Measurements from ENCODE around the gene TM7SF3.
"Not testable (repeated sequence)": the region's sequence is repeated elsewhere in the genome, so short reads cannot be mapped to it uniquely, and the experiment has no call there.

TM7SF3 gene

DNA sequence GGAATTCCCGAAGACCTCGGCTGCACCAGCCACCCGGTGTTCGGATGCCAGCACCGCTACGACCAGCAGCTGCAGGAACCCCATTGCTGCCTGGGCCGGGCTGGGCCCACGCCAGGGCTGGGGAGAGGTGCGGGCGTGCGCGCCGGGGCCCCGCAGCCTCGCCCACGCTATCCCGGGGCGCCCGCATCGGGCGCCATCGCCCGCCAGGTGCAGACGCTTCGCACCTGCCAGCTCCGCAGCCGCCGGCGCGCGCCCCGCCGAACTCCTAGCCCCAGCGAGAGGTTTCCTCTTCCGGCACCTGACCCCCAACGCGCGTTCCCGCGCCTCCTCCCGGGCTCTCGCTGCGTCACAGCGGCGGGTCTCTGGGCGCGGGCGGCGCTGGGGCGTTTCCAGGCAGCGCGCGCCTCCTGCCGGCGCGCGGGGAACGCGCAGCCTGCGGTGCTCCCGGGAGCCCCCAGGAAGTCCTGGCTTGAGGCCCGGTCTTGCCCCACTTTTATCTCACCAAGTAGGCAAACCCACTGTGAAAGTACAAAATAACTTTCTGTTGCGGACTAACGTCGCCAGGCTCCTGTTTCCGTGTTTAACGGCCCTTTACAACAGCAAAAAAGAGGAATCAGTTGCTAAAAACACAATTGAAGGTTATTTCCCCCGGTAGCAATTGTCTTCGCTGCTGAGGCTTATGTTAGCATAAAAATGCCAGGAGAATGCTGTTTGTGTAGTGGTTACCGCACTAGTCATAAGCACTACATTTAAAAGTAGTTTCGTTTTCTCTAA lies at the start of gene TM7SF3:
TM7SF3 (minus strand) TSS at position 300 of the 774 bp plus-strand sequence; CDS start at position 84, 216 bp downstream.
- TF ChIP-seq ZNF274 (IDR thresholded peaks at IDR 0.05; ENCODE audit: low read depth, low read length) = no peak

DNA sequence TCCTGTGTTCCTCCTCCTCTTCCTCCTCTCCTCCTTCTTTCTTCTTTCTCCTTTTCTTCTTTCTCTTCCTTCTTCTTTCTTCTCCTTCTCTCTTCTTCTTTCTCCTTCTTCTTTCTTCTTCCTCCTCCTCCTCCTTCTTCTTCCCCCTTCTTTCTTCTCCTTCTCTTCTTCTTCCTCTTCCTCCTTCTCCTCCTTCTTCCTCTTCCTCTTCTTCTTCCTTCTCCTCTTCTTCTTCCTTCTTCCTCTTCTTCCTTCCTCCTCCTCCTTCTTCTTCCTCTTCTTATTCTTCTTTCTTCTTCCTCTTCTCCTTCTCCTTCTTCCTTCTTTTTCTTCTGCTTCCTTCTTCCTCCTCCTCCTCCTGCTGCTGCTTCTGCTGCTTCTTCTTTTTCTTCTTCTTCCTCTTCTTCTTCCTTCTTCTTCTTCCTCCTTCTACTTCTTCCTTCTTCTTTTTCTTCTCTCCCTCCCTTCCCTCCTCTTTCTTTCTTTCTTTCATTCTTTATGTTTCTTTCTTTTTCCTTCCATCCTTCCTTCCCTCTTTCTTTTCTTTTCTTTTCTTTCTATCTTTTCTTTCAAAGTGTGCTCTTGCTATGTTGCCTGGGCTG lies 49.2 kb upstream of the TM7SF3 start:
- no peak overlapping the region for H3K4me3 ChIP-seq (ENCODE audit: low read length)
- no peak for TF ChIP-seq ZNF274 (IDR thresholded peaks at IDR 0.05; ENCODE audit: low read depth, low read length)

More for the DNA sequence above, at the start of gene TM7SF3:
- H3K4me3 ChIP-seq (ENCODE audit: low read length) = peak within 1 kb of the TSS; percentile 79

DNA sequence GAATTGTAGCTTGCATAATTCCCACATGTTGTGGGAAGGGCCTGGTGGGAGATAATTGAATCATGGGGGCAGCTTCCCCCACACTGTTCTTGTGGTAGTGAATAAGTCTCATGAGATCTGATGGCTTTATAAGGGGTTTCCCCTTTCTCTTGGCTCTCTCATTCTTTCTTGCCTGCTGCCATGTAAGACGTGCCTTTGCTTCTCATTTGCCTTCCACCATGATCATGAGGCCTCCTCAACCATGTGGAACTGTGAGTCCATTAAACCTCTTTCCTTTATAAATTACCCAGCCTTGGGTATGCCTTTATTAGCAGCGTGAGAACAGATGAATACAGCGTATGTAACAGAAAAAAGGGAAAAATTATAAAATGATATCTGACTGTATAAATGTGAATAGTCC lies 47.1 kb upstream of the TM7SF3 start:
- no peak overlapping the region for H3K4me3 ChIP-seq (ENCODE audit: low read length)
- no peak for TF ChIP-seq ZNF274 (IDR thresholded peaks at IDR 0.05; ENCODE audit: low read depth, low read length)

DNA sequence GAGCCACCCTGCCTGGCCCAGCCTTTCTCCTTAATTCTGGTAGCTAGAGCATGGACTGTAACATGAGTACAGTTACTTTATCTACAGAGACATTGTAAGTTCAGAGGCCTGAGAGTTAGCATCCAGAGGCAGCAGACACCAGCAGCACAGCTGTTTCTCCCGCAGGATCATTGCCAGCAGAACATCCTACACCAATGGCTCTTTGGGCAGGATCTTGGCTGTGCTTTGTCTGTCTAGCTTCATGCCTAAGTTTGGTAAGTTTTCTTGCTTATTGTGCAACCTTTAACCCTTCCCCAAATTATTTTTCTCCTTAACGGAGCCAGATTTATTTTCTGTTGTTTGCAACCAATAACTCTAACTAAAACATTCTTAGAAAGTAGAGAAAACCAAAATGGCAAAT lies 46.6 kb upstream of the TM7SF3 start:
- H3K4me3 ChIP-seq (ENCODE audit: low read length) = no peak overlapping the region
- TF ChIP-seq ZNF274 (IDR thresholded peaks at IDR 0.05; ENCODE audit: low read depth, low read length) = no peak

DNA sequence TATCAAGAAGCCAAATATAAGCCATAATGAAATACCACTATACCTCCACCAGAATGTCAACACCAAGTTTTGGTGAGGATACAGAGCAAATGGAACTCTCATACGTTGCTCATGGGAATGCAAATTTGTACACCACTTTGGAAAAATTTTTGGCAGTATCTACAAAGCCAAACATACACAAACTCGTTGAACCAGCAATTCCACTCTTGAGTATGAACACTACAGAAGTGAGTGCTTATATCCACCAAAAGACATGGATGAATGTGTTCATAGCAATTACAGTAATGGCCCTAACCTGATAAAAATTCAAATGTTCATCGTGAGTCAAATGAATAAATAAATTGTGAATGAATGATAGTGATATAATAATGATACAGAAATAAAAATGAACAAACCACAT lies 43.4 kb upstream of the TM7SF3 start:
- no peak for TF ChIP-seq ZNF274 (IDR thresholded peaks at IDR 0.05; ENCODE audit: low read depth, low read length)
- no peak overlapping the region for H3K4me3 ChIP-seq (ENCODE audit: low read length)

DNA sequence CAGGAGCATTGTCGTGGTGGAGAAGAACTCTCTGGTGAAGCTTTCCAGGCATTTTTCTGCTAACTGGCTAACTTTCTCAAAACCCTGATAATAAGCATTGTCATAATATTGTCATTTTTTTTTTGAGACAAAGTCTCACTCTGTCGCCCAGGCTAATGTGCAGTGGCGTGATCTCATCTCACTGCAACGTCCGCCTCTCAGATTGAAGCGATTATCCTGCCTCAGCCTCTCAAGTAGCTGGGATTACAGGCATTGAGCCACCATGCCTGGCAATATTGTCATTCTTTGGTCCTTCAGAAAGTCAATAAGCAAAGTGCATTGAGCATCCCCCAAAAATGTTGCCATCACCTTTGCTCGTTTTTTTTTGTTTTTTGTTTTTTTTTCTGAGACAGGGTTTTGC lies 41.8 kb upstream of the TM7SF3 start:
- no peak for TF ChIP-seq ZNF274 (IDR thresholded peaks at IDR 0.05; ENCODE audit: low read depth, low read length)

GRCh38 chr12:27052742-27053141 lies 38.6 kb upstream of the TM7SF3 start:
- H3K4me3 ChIP-seq (ENCODE audit: low read length) = no peak overlapping the region
- TF ChIP-seq ZNF274 (IDR thresholded peaks at IDR 0.05; ENCODE audit: low read depth, low read length) = no peak

More for the DNA sequence above, 41.8 kb upstream of the TM7SF3 start:
- H3K4me3 ChIP-seq (ENCODE audit: low read length) = no peak overlapping the region

DNA sequence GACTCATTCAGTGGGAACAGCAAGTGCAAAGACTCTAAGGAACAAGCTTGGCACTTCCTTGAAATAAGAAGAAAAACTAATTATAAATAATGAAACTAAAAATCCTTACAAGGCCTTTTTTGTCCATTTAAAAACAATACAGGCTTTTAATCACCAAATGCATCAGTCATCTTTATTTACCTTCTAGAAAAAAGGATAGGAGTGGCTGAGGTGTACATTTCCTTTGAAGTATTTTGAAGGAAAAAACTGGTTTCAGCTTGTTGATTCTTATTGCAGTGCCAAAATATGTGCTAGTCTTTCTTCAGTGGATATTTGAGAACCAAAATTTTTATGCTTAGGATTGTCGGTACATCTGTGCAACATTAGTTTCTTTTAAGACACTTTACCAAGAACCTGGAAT lies 38.0 kb upstream of the TM7SF3 start:
- TF ChIP-seq ZNF274 (IDR thresholded peaks at IDR 0.05; ENCODE audit: low read depth, low read length) = no peak
- H3K4me3 ChIP-seq (ENCODE audit: low read length) = no peak overlapping the region

GRCh38 chr12:27048822-27049752 lies 34.9 kb upstream of the TM7SF3 start:
- no peak overlapping the region for H3K4me3 ChIP-seq (ENCODE audit: low read length)
- no peak for TF ChIP-seq ZNF274 (IDR thresholded peaks at IDR 0.05; ENCODE audit: low read depth, low read length)

DNA sequence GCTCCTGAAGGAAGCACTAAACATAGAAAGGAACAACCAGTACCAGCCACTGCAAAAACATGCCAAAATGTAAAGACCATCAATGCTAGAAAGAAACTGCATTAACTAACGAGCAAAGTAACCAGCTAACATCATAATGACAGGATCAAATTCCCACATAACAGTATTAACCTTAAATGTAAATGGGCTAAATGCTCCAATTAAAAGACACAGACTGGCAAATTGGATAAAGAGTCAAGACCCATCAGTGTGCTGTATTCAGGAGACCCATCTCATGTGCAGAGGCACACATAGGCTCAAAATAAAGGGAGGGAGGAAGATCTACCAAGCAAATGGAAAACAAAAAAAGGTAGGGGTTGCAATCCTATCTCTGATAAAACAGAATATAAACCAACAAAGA lies 27.8 kb upstream of the TM7SF3 start:
- not testable (repeated sequence) for H3K4me3 ChIP-seq (ENCODE audit: low read length)

GRCh38 chr12:27040637-27041036 lies 26.5 kb upstream of the TM7SF3 start:
- H3K4me3 ChIP-seq (ENCODE audit: low read length) = not testable (repeated sequence)

DNA sequence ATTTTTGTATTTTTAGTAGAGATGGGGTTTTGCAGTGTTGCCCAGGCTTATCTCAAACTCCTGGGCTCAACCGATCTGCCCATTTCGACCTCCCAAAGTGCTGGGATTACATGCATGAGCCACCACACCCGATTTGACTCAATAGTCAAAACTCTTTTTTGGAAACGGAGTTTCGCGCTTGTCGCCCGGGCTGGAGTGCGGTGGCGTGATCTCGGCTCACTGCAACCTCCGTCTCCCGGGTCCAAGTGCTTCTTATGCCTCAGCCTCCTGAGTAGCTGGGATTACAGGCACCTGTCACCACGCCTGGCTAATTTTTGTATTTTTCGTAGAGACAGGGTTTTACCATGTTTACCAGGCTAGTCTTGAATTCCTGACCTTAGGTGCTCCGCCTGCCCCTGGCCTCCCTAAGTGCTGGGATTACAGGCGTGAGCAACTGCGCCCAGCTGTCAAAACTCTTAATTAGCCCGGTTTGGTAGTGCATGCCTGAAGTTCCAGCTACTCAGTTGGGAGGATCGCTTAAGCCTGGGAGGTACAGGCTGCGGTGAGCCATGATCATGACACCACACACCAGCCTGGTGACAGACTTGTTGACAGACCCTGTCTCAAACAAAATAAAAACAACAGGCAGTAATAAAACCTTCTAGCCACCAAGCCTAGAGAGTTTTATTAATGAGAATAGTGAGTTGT lies 20.6 kb upstream of the TM7SF3 start:
- H3K4me3 ChIP-seq (ENCODE audit: low read length) = no peak overlapping the region
- no peak for TF ChIP-seq ZNF274 (IDR thresholded peaks at IDR 0.05; ENCODE audit: low read depth, low read length)

DNA sequence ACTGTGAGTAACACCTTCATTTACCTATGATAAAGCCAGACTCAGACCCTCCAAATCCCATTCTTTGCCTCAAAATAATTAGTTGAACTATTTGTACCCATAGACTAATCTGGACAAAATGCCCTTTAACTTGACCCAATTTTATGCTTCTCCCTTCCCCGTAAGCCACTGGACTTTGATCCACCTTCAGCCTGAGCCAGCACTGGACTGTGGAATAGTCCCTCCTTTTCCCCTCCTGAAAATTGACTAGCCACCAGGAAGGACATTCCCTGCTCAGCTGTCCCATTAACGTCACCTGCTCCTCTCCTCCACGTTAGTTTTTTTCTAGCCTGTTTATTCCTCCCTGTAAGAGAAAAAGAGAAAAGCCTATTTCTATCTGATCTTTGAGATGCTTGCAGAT lies 18.5 kb upstream of the TM7SF3 start:
- no peak for TF ChIP-seq ZNF274 (IDR thresholded peaks at IDR 0.05; ENCODE audit: low read depth, low read length)

DNA sequence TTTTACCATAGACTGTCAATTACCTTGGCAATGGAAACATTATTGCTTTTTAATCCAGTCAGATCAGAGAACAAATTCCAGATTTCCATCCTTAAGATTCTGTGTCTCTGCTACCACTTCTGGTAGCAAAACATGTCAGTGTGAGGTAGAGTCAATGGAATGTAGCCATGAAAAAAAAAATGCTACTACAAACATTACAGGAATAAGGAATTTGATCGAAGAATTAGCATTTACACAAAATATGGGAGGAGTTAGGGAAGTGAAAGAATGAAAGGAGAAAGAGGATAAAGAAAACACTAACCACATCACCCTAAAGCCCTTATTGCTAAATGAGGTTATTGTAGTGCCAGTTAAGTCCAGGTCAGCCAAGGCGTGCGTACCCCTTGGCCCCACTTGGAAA lies 17.3 kb upstream of the TM7SF3 start:
- no peak for TF ChIP-seq ZNF274 (IDR thresholded peaks at IDR 0.05; ENCODE audit: low read depth, low read length)
- no peak overlapping the region for H3K4me3 ChIP-seq (ENCODE audit: low read length)

More for the DNA sequence above, 18.5 kb upstream of the TM7SF3 start:
- no peak overlapping the region for H3K4me3 ChIP-seq (ENCODE audit: low read length)
